Bronchial epithelial cell (primary cell): ENCODE results near the gene SLC5A5. TPM values are rescaled to one million over a fixed set of nuclear protein-coding genes. Genes with fewer than 3 reads are reported as not detected.
A peak's percentile ranks its signal among the peaks of the same experiment; 100 is the strongest.

Source experiments
- DNase-seq: peaks from one replicate; pipeline ENCODE4 v3.0.0-alpha.2; 2010; ENCODE audit warnings: low read depth
- FAIRE-seq: peaks from 2 replicates; lab custom pipeline; 2011; peaks lifted over from hg19 to GRCh38; lab: Jason Lieb, UNC
- H3K27me3 ChIP-seq: 2 replicates; pipeline ENCODE4 v1.5.1; 2011; ENCODE audit warnings: low read length; ENCODE audit not compliant: control insufficient read depth, insufficient read depth
- H3K36me3 ChIP-seq: 2 replicates; pipeline ENCODE4 v1.5.1; 2011; ENCODE audit warnings: low read length; ENCODE audit not compliant: control insufficient read depth, insufficient read depth
- H3K4me3 ChIP-seq: 2 replicates; pipeline ENCODE4 v1.5.1; 2011; ENCODE audit warnings: mild to moderate bottlenecking, low read depth, low read length, control low read depth
- CTCF ChIP-seq: IDR thresholded peaks from 2 replicates; pipeline ENCODE4 v1.5.1; 2011; ENCODE audit warnings: mild to moderate bottlenecking, moderate library complexity, low read length, control low read depth, inconsistent platforms; ENCODE audit not compliant: insufficient read depth, severe bottlenecking
- total RNA-seq: library from RNA; depleted of rRNA; stranded (reverse); fragments of >200 nt; gene quantifications from 2 replicates; pipeline ENCODE4 v1.2.1, GENCODE V29; 2014

SLC5A5 gene
- total RNA-seq, 1 donor from 2014 or later, result under 0.01 TPM

GRCh38 chr19:17837972-17838371 lies 33.8 kb upstream of the SLC5A5 start:
- no peak overlapping the region for H3K4me3 ChIP-seq
- no peak for TF ChIP-seq CTCF
- DNase-seq (no peak), FAIRE-seq (no peak)
- no peaks in the 10 kb centered on the region for H3K36me3 ChIP-seq
- H3K27me3 ChIP-seq, result no peaks in the 10 kb centered on the region

- Histone ChIP-seq H3K36me3 (no peaks in the 10 kb centered on the region), H3K27me3 (no peaks in the 10 kb centered on the region), H3K4me3 (no peak overlapping the region)
- FAIRE-seq (no peak), DNase-seq (no peak)
- TF ChIP-seq CTCF, result no peak
Measured at GRCh38 chr19:17840019-17840418, 31.7 kb upstream of the SLC5A5 start.

- DNase-seq (no peak), FAIRE-seq (no peak)
- Histone ChIP-seq H3K4me3 (peak overlapping the region; percentile 54), H3K36me3 (no peaks in the 10 kb centered on the region), H3K27me3 (no peaks in the 10 kb centered on the region)
- TF ChIP-seq CTCF, result no peak
Measured at GRCh38 chr19:17841371-17841809, 30.4 kb upstream of the SLC5A5 start.

- TF ChIP-seq CTCF, result no peak
- FAIRE-seq, result no peak
- Histone ChIP-seq H3K4me3 (peak overlapping the region; percentile 54), H3K36me3 (no peaks in the 10 kb centered on the region), H3K27me3 (no peaks in the 10 kb centered on the region)
- peak; percentile 65 for DNase-seq
Measured at GRCh38 chr19:17841810-17842662, 29.7 kb upstream of the SLC5A5 start.

- Histone ChIP-seq H3K4me3 (peak overlapping the region; percentile 54), H3K36me3 (no peaks in the 10 kb centered on the region), H3K27me3 (no peaks in the 10 kb centered on the region)
- DNase-seq (no peak), FAIRE-seq (no peak)
- TF ChIP-seq CTCF, result no peak
Measured at GRCh38 chr19:17842663-17843291, 29.0 kb upstream of the SLC5A5 start.
